Measurements from ENCODE around the gene SLC34A1.

- TF ChIP-seq CTCF (IDR thresholded peaks at IDR 0.05; ENCODE audit: low read length) (no peak), EZH2 (IDR thresholded peaks at IDR 0.05; ENCODE audit: borderline replicate concordance, low read length) (no peak)
These were observed 21.6 kb downstream of the SLC34A1 start for GRCh38 chr5:177405805-177406204.

Measured in OCI-LY1 (cell line).